ENCODE data around the gene DHODH.

DNA sequence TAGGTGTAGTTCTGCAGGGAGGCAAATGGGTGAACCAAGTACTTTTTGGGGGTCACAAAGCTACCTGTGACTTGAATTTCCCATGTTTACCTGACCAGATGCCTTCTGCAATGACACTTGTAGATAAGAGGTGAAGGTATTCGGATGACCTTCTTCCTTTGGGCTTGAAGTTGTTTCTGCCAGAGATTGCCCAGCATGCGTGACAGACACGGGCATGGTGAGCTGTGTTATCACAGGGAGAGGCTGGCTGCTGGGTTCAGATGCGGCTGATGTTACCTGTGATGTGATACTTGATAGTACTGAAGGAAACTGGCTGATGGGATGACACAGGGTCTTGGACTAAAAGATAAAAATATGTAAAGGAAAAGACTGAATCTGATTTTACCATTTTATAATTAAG, 22.4 kb upstream of the DHODH start:
- no peak for TF ChIP-seq YY1 (IDR thresholded peaks at IDR 0.05; ENCODE audit: insufficient read depth, insufficient read length)
- TF ChIP-seq ZNF274 (IDR thresholded peaks at IDR 0.05; ENCODE audit: low read depth, low read length), result no peak
- no peak for TF ChIP-seq SUZ12 (IDR thresholded peaks at IDR 0.05; ENCODE audit: extremely low read depth, insufficient read depth, insufficient read length)

Data from NT2/D1 (cell line).